ENCODE measurements around the gene PACSIN2. TPM values are rescaled to one million over a fixed set of nuclear protein-coding genes. Genes with fewer than 3 reads are reported as not detected.

The PACSIN2 gene
- total RNA-seq, 3 donors from 2014 or later (not counting 1 experiment from before 2014, with no cell fraction given): 37.1 to 48.5 (median 47.6) TPM

DNA sequence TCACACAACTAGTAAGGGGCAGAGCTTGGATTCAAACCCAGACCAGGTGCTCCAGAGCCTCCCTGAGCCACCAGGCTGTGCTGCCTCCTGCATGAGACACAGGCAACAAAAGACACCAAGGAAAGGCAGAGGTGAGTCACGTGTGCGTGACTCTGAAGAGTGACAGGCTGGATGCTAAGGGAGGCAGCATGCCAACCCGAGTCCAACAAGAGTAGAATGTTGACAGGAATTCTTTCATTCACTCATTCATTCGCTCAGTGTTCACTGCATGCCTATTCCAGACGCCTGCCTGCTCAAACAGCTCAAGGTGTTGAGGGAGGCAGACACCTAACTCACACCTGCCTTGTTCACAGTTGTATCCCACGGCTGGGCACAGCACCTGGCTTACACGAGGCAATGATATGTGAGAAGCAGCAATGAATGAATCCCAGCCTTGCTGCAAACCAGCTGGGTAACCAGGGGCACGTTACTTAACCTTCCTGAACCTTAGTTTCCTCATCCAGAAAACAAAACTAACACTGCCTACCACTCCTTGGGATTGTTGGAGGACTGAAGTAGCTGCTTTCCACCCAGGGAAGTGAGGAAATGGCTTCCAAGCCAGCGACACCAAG is 84.0 kb downstream of the PACSIN2 start:
- no peak for DNase-seq

DNA sequence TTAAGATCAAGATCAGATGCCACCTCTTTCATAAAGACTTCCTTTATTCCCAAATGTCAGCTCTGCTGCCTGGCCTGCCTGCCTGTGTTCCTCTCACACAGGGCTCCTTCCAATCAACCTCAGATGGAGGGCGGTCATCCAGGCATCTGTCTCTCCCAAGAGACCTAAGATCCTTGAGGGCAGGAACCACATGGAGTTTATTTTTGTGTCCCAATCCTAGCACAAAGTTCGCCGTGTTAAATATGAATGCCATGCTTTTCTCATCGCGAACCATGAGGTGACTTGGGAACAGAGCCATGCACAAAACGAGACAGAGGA is 85.2 kb downstream of the PACSIN2 start:
- H3K4me1 Mint-ChIP-seq: peaks cover 63 to 74% of the 10 kb centered on the region in 2 donors
- H3K36me3 Mint-ChIP-seq: no peaks in the 10 kb centered on the region
- Histone ChIP-seq H3K4me1 (ENCODE audit: control insufficient read depth, insufficient read depth, low read length) (peaks cover 59% of the 10 kb centered on the region), H3K4me3 (ENCODE audit: low read length) (no peak overlapping the region), H3K9me3 (ENCODE audit: control insufficient read depth, insufficient read depth, low read length) (no peaks in the 10 kb centered on the region), H3K27ac (ENCODE audit: low read length) (no peak overlapping the region), H3K27me3 (ENCODE audit: control insufficient read depth, insufficient read depth, low read length) (no peaks in the 10 kb centered on the region), H3K36me3 (ENCODE audit: control insufficient read depth, insufficient read depth, low read length) (no peaks in the 10 kb centered on the region)
- intact Hi-C loops (cut with micrococcal nuclease): loop anchor here (5.0 kb wide), 1 partner anchor 33 kb away; no protein-coding TSS in a partner anchor
- H3K27me3 Mint-ChIP-seq (ENCODE audit: low read depth in 2 of 2): peaks cover 0 to 3% of the 10 kb centered on the region in 2 donors
- no peak overlapping the region for H3K27ac Mint-ChIP-seq
- no peak overlapping the region for H3K4me3 Mint-ChIP-seq
- 68% methylated on average over 6 of the region's 6 CpGs for WGBS (ENCODE audit: insufficient coverage)
- H3K9me3 Mint-ChIP-seq: no peaks in the 10 kb centered on the region
- ATAC-seq (no peak), DNase-seq (no peak)
- TF ChIP-seq CTCF (IDR thresholded peaks at IDR 0.05): no peak

More for the DNA sequence above, 84.0 kb downstream of the PACSIN2 start:
- Histone ChIP-seq H3K9me3 (ENCODE audit: control insufficient read depth, insufficient read depth, low read length) (no peaks in the 10 kb centered on the region), H3K4me1 (ENCODE audit: control insufficient read depth, insufficient read depth, low read length) (peaks cover 58% of the 10 kb centered on the region), H3K36me3 (ENCODE audit: control insufficient read depth, insufficient read depth, low read length) (no peaks in the 10 kb centered on the region), H3K27me3 (ENCODE audit: control insufficient read depth, insufficient read depth, low read length) (no peaks in the 10 kb centered on the region), H3K4me3 (ENCODE audit: low read length) (no peak overlapping the region), H3K27ac (ENCODE audit: low read length) (peak overlapping the region; percentile 83)
- Mint-ChIP-seq H3K4me1 (peaks cover 55 to 73% of the 10 kb centered on the region in 2 donors), H3K27me3 (ENCODE audit: low read depth in 2 of 2) (peaks cover 0 to 3% of the 10 kb centered on the region in 2 donors), H3K9me3 (no peaks in the 10 kb centered on the region), H3K27ac (peak overlapping the region in 1 of 2 donors; percentile 7), H3K4me3 (no peak overlapping the region), H3K36me3 (no peaks in the 10 kb centered on the region)
- intact Hi-C loops (cut with micrococcal nuclease): no loop called here
- ATAC-seq: no peak
- WGBS (ENCODE audit: insufficient coverage): 77% methylated on average over 9 of the region's 9 CpGs
- TF ChIP-seq CTCF (IDR thresholded peaks at IDR 0.05): no peak

DNA sequence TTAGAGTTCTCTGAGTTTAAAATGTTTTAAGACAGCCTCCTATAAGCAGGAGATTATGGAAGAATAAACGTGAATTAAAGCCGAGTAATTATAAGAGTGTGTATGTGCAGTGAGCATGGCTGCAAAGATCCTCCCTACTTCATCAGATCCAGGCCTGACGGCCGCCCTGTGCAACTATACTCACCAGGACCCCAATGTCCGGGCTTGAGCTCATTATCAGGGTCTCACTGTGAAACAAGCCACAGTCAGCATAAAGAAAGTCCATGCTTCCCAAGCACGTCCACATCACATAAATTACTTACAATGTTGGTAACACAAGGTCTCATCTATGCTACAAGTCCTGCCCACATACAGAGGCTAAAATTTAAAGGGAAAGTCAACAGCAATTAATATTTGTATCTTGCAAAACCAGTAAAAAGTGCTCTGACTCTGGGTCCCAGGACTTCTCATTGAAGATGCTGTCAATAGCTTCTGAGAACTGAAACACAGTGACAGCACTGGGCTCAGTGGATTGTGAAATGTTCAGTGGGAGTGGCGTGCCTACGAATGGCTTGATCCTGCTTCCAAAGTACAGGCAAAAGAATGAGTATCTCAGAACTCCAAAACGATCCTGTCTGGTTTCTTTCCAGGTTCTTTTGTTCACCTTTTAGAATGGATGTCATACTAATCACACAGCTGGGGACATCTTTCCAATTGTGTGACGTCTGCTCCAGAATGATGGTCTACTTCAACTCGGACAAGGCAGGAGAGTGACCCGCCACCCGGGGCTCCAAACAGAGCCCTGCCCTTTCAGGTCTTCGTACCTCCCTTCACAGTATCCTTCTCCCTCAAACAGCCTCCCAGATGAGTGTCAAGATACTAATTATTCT is 85.7 kb downstream of the PACSIN2 start:
- Histone ChIP-seq H3K36me3 (ENCODE audit: control insufficient read depth, insufficient read depth, low read length) (no peaks in the 10 kb centered on the region), H3K4me3 (ENCODE audit: low read length) (no peak overlapping the region), H3K4me1 (ENCODE audit: control insufficient read depth, insufficient read depth, low read length) (peaks cover 59% of the 10 kb centered on the region), H3K9me3 (ENCODE audit: control insufficient read depth, insufficient read depth, low read length) (no peaks in the 10 kb centered on the region), H3K27me3 (ENCODE audit: control insufficient read depth, insufficient read depth, low read length) (no peaks in the 10 kb centered on the region), H3K27ac (ENCODE audit: low read length) (peak overlapping the region; percentile 13)
- H3K27ac Mint-ChIP-seq: no peak overlapping the region
- peaks cover 0 to 5% of the 10 kb centered on the region in 2 donors for H3K27me3 Mint-ChIP-seq (ENCODE audit: low read depth in 2 of 2)
- no peak for ATAC-seq
- H3K36me3 Mint-ChIP-seq: no peaks in the 10 kb centered on the region
- no peak overlapping the region for H3K4me3 Mint-ChIP-seq
- peaks cover 64 to 74% of the 10 kb centered on the region in 2 donors for H3K4me1 Mint-ChIP-seq
- WGBS (ENCODE audit: insufficient coverage): 81% methylated on average over 12 of the region's 14 CpGs
- TF ChIP-seq CTCF (IDR thresholded peaks at IDR 0.05): no peak
- intact Hi-C loops (cut with micrococcal nuclease): loop anchor here (5.0 kb wide), 1 partner anchor 33 kb away; no protein-coding TSS in a partner anchor
- no peaks in the 10 kb centered on the region for H3K9me3 Mint-ChIP-seq
- DNase-seq: no peak

Measured in natural killer cell (primary cell).